HUES48 (cell line): Measurements from ENCODE around the gene DCLRE1B.

Source experiments
- H3K27ac ChIP-seq: one replicate; pipeline ENCODE4 v1.7.0; 2013; ENCODE audit warnings: low read depth, low read length, inconsistent platforms
- H3K27me3 ChIP-seq: 2 replicates; pipeline ENCODE4 v1.6.1; 2013; ENCODE audit warnings: mild to moderate bottlenecking, low read length; ENCODE audit not compliant: control insufficient read depth, insufficient read depth
- H3K36me3 ChIP-seq: 2 replicates; pipeline ENCODE4 v1.6.1; 2013; ENCODE audit warnings: low read length; ENCODE audit not compliant: control insufficient read depth, insufficient read depth
- H3K4me1 ChIP-seq: 2 replicates; pipeline ENCODE4 v1.6.1; 2013; ENCODE audit warnings: mild to moderate bottlenecking, low read length; ENCODE audit not compliant: control insufficient read depth, insufficient read depth
- H3K4me3 ChIP-seq: 2 replicates; pipeline ENCODE4 v1.5.1; 2013; ENCODE audit warnings: mild to moderate bottlenecking, low read depth, low read length
- H3K9ac ChIP-seq: 2 replicates; pipeline ENCODE4 v1.6.1; 2013; ENCODE audit warnings: mild to moderate bottlenecking, low read depth, low read length, moderate library complexity
- H3K9me3 ChIP-seq: 2 replicates; pipeline ENCODE4 v1.6.1; 2013; ENCODE audit warnings: low read length; ENCODE audit not compliant: control insufficient read depth, insufficient read depth

Gene DCLRE1B

GRCh38 chr1:113929750-113930498, 24.8 kb downstream of the DCLRE1B start:
- Histone ChIP-seq H3K36me3 (no peaks in the 10 kb centered on the region), H3K4me3 (peak overlapping the region; percentile 96), H3K27me3 (no peaks in the 10 kb centered on the region), H3K4me1 (peaks cover 17% of the 10 kb centered on the region), H3K9me3 (no peaks in the 10 kb centered on the region), H3K9ac (peak overlapping the region; percentile 67), H3K27ac (peak overlapping the region; percentile 84)

- no peaks in the 10 kb centered on the region for H3K9me3 ChIP-seq
- peak overlapping the region; percentile 96 for H3K4me3 ChIP-seq
- no peaks in the 10 kb centered on the region for H3K27me3 ChIP-seq
- H3K36me3 ChIP-seq: no peaks in the 10 kb centered on the region
- H3K27ac ChIP-seq: peak overlapping the region; percentile 84
- H3K4me1 ChIP-seq: peaks cover 18% of the 10 kb centered on the region
- H3K9ac ChIP-seq: no peak overlapping the region
Observed at GRCh38 chr1:113930499-113931161, 25.5 kb downstream of the DCLRE1B start.

DNA sequence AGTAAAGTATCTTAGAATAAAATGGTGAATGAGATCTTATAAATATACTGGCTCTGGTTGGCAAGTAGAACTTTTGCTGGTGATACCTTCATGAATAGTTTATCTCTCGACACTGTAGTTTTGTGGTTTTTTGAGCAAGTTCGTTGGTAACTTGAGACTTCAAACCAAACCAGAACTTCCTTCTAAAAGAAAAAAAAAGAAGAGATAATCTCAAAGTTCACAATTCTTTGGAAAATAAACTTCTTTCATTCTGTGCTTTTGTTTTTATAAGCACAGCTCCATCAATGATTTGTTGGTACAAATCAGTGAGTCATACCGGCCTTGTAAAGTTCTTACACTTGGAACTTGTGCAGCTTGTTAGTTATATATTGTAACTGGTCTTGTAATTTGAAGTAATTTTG, 26.3 kb downstream of the DCLRE1B start:
- Histone ChIP-seq H3K4me1 (peaks cover 23% of the 10 kb centered on the region), H3K9ac (no peak overlapping the region), H3K4me3 (peak overlapping the region; percentile 96), H3K27me3 (no peaks in the 10 kb centered on the region), H3K9me3 (no peaks in the 10 kb centered on the region), H3K27ac (no peak overlapping the region), H3K36me3 (no peaks in the 10 kb centered on the region)

- H3K27me3 ChIP-seq: no peaks in the 10 kb centered on the region
- H3K9me3 ChIP-seq: no peaks in the 10 kb centered on the region
- H3K9ac ChIP-seq: no peak overlapping the region
- no peak overlapping the region for H3K27ac ChIP-seq
- H3K4me3 ChIP-seq: no peak overlapping the region
- H3K36me3 ChIP-seq: no peaks in the 10 kb centered on the region
- peaks cover 33% of the 10 kb centered on the region for H3K4me1 ChIP-seq
Observed at GRCh38 chr1:113934006-113934405, 28.9 kb downstream of the DCLRE1B start.

DNA sequence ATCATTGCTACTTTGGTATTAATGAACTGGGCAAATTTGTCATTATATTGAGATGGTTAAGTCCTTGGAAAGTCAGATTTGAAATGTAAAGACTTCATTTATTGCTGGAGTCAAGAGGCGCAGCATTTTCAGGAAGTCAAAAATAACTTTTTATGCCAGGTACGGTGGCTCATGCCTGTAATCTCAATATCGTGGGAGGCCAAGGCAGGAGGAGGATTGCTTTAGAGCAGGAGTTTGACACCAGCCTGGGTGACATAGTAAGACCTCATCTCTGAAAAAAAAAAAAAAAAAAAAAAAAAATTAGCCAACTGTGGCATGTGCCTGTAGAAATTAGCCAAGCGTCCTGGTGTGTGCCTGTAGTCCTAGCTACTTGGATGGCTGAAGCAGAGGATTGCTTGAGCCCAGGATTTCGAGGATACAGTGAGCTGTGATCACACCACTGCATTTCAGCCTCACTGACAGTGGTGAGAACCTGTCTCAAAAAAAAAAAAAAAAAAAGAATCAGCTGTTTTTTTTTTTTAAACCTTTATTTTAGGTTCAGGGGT, 29.5 kb downstream of the DCLRE1B start:
- Histone ChIP-seq H3K27ac (no peak overlapping the region), H3K4me1 (peaks cover 33% of the 10 kb centered on the region), H3K4me3 (no peak overlapping the region), H3K9ac (no peak overlapping the region), H3K27me3 (no peaks in the 10 kb centered on the region), H3K9me3 (no peaks in the 10 kb centered on the region), H3K36me3 (no peaks in the 10 kb centered on the region)

GRCh38 chr1:113935176-113935575, 30.1 kb downstream of the DCLRE1B start:
- H3K27me3 ChIP-seq: no peaks in the 10 kb centered on the region
- no peak overlapping the region for H3K4me3 ChIP-seq
- H3K4me1 ChIP-seq: peaks cover 33% of the 10 kb centered on the region
- 0 out of 2 replicates have a peak, but pooled peaks cover 2% of the 10 kb centered on the region for H3K36me3 ChIP-seq
- H3K27ac ChIP-seq: no peak overlapping the region
- H3K9me3 ChIP-seq: no peaks in the 10 kb centered on the region
- H3K9ac ChIP-seq: no peak overlapping the region

GRCh38 chr1:113935970-113936369, 30.8 kb downstream of the DCLRE1B start:
- H3K36me3 ChIP-seq: peaks cover 9% of the 10 kb centered on the region
- peaks cover 27% of the 10 kb centered on the region for H3K4me1 ChIP-seq
- H3K4me3 ChIP-seq: no peak overlapping the region
- H3K27me3 ChIP-seq: no peaks in the 10 kb centered on the region
- H3K9me3 ChIP-seq: no peaks in the 10 kb centered on the region
- no peak overlapping the region for H3K9ac ChIP-seq
- H3K27ac ChIP-seq: no peak overlapping the region

DNA sequence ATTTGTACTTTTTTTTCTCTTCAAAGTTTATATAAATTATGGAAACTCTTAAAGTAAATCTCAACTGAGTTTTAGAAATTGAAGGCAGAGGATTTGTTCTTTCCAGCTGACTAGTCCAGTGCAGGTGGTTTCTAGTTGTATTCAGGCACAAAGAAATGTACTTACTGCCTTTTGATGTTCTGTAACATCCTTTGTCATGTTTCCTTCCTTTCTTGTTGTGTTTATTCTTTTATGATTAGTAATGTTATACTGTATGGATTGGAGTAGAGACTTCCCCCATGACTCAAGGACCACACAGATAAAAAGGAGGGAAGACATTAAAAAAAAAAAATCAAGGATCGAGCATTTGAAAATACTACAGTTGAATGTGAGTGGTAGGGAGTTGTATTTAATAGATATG, 32.0 kb downstream of the DCLRE1B start:
- H3K9me3 ChIP-seq: no peaks in the 10 kb centered on the region
- H3K36me3 ChIP-seq: peaks cover 18% of the 10 kb centered on the region
- H3K27me3 ChIP-seq: no peaks in the 10 kb centered on the region
- no peak overlapping the region for H3K4me3 ChIP-seq
- no peak overlapping the region for H3K9ac ChIP-seq
- H3K4me1 ChIP-seq: peaks cover 17% of the 10 kb centered on the region; the same call in 1 of the 2 replicates
- no peak overlapping the region for H3K27ac ChIP-seq

DNA sequence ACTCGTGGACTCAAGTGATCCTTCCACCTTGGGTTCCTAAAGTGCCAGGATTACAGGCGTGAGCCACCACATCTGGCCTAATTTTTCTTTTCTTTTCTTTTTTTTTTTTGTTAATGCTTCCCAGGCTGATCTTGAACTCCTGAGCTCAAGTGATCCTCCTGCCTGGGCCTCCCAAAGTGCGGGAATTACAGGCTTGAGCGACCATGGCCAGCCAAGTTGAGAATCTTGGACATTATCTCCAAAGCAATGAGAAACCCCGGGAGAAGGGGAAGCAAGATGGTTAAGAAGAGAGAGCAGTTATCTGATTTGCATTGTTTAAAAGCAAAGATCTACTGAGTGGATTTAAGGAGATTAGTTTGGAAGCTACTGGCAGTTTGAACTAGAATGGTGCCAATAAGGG, 33.1 kb downstream of the DCLRE1B start:
- Histone ChIP-seq H3K36me3 (peaks cover 28% of the 10 kb centered on the region), H3K9me3 (no peaks in the 10 kb centered on the region), H3K4me1 (peaks cover 16% of the 10 kb centered on the region; the same call in 1 of the 2 replicates), H3K27ac (no peak overlapping the region), H3K4me3 (no peak overlapping the region), H3K9ac (no peak overlapping the region), H3K27me3 (no peaks in the 10 kb centered on the region)

GRCh38 chr1:113940365-113941244, 35.5 kb downstream of the DCLRE1B start:
- H3K9ac ChIP-seq: no peak overlapping the region
- H3K36me3 ChIP-seq: peaks cover 35% of the 10 kb centered on the region
- peaks cover 16% of the 10 kb centered on the region; the same call in 1 of the 2 replicates for H3K4me1 ChIP-seq
- no peaks in the 10 kb centered on the region for H3K9me3 ChIP-seq
- no peaks in the 10 kb centered on the region for H3K27me3 ChIP-seq
- H3K27ac ChIP-seq: no peak overlapping the region
- no peak overlapping the region for H3K4me3 ChIP-seq
